Colonic mucosa (tissue), 4 donors: ENCODE measurements around the gene ASPN. TPM values are rescaled to one million over a fixed set of nuclear protein-coding genes. Genes with fewer than 3 reads are reported as not detected.

ENCODE experiments used
- DNase-seq: peaks from one replicate; pipeline ENCODE4 v3.0.0-alpha.2; 2020
- H3K27ac ChIP-seq: fragments of 200-600 bp; one replicate; pipeline ENCODE4 v1.8.0; 2021
- H3K27me3 ChIP-seq: fragments of 200-600 bp; one replicate; pipeline ENCODE4 v1.8.0; 2021
- H3K36me3 ChIP-seq: fragments of 200-600 bp; one replicate; pipeline ENCODE4 v1.8.0; 2021
- H3K4me1 ChIP-seq: fragments of 200-600 bp; one replicate; pipeline ENCODE4 v1.8.0; 2021; ENCODE audit warnings: mild to moderate bottlenecking
- H3K4me3 ChIP-seq: fragments of 200-600 bp; one replicate; pipeline ENCODE4 v1.8.0; 2021
- H3K9ac ChIP-seq, 2 donors: one replicate each; pipeline ENCODE4 v1.7.0; 2013; ENCODE audit warnings: control low read depth in 2 of 2, low read depth in 2 of 2, low read length in 2 of 2
- H3K9me3 ChIP-seq: fragments of 200-600 bp; one replicate; pipeline ENCODE4 v1.8.0; 2021
- CTCF ChIP-seq: fragments of 200-600 bp; IDR thresholded peaks from one replicate; pipeline ENCODE4 v1.8.0; 2022; ENCODE audit warnings: antibody characterized with exemption, mild to moderate bottlenecking
- intact Hi-C: fragments of 100-400 bp; cut with DNase I; formaldehyde crosslinking; loops from one replicate; pipeline ENCODE4 v1.14.1; 2022
- total RNA-seq, 2 donors: library from RNA; stranded (reverse); fragmentation: NEBNext Ultra II Directional in 1 of 2; extraction: Animal tissue kit (Norgen Biotek cat#: 25700) in 1 of 2; gene quantifications; one replicate each; pipeline ENCODE4 v1.2.1, GENCODE V29; 2021
- donor health status: healthy.
- donor health status: DM: no; HTN: no; CAD: no.
- donor health status: DM: no; HTN: no; CAD: no.

The ASPN gene
- total RNA-seq, 2 donors from 2014 or later, result 0.40 to 7.6 TPM

- Histone ChIP-seq H3K4me1 (no peaks in the 10 kb centered on the region), H3K36me3 (no peaks in the 10 kb centered on the region), H3K9ac (no peak overlapping the region), H3K4me3 (no peak overlapping the region), H3K27me3 (no peaks in the 10 kb centered on the region), H3K9me3 (no peaks in the 10 kb centered on the region), H3K27ac (peak overlapping the region; percentile 34)
- intact Hi-C loops, result no loop called here
- TF ChIP-seq CTCF, result no peak
- DNase-seq, result no peak
Measured at GRCh38 chr9:92480986-92481633, 1.2 kb downstream of the ASPN start.

- Histone ChIP-seq H3K9ac (no peak overlapping the region), H3K27ac (peak overlapping the region; percentile 34), H3K4me1 (no peaks in the 10 kb centered on the region), H3K4me3 (no peak overlapping the region), H3K36me3 (no peaks in the 10 kb centered on the region), H3K9me3 (no peaks in the 10 kb centered on the region), H3K27me3 (no peaks in the 10 kb centered on the region)
- no peak for DNase-seq
- no peak for TF ChIP-seq CTCF
- intact Hi-C loops, result no loop called here
Measured at GRCh38 chr9:92480291-92480771, 2.0 kb downstream of the ASPN start.

- no peak overlapping the region for H3K4me3 ChIP-seq
- H3K9ac ChIP-seq, result no peak overlapping the region
- H3K27ac ChIP-seq, result peak overlapping the region; percentile 2
- no peak for DNase-seq
- no peaks in the 10 kb centered on the region for H3K9me3 ChIP-seq
- intact Hi-C loops, result no loop called here
- no peaks in the 10 kb centered on the region for H3K36me3 ChIP-seq
- no peak for TF ChIP-seq CTCF
- no peaks in the 10 kb centered on the region for H3K4me1 ChIP-seq
- no peaks in the 10 kb centered on the region for H3K27me3 ChIP-seq
Measured at GRCh38 chr9:92479346-92479745, 3.0 kb downstream of the ASPN start.

GRCh38 chr9:92478783-92479182, 3.5 kb downstream of the ASPN start:
- Histone ChIP-seq H3K36me3 (no peaks in the 10 kb centered on the region), H3K9ac (no peak overlapping the region), H3K27me3 (no peaks in the 10 kb centered on the region), H3K9me3 (no peaks in the 10 kb centered on the region), H3K4me3 (no peak overlapping the region), H3K27ac (no peak overlapping the region), H3K4me1 (no peaks in the 10 kb centered on the region)
- intact Hi-C loops, result no loop called here
- no peak for TF ChIP-seq CTCF
- no peak for DNase-seq

- Histone ChIP-seq H3K27ac (no peak overlapping the region), H3K36me3 (no peaks in the 10 kb centered on the region), H3K4me3 (no peak overlapping the region), H3K9ac (no peak overlapping the region), H3K27me3 (no peaks in the 10 kb centered on the region), H3K9me3 (no peaks in the 10 kb centered on the region), H3K4me1 (no peaks in the 10 kb centered on the region)
- TF ChIP-seq CTCF, result no peak
- intact Hi-C loops, result no loop called here
- no peak for DNase-seq
Measured at GRCh38 chr9:92476962-92477361, 5.3 kb downstream of the ASPN start.
